Jurkat, Clone E6-1 (cell line): ENCODE results near the gene HIVEP2.

Experiments used
- DNase-seq: peaks from one replicate; pipeline ENCODE4 v3.0.0-alpha.2; 2011; ENCODE audit warnings: low read depth, low spot score
- H3K4me3 ChIP-seq: 2 replicates; pipeline ENCODE4 v1.5.1; 2011; ENCODE audit warnings: mild to moderate bottlenecking, low read length, control low read depth, moderate library complexity

HIVEP2 gene

GRCh38 chr6:142851601-142852000 is 93.4 kb downstream of the HIVEP2 start:
- H3K4me3 ChIP-seq: no peak overlapping the region
- no peak for DNase-seq

- no peak for DNase-seq
- no peak overlapping the region for H3K4me3 ChIP-seq
Measured at GRCh38 chr6:142850679-142851423, 94.1 kb downstream of the HIVEP2 start.

- DNase-seq: no peak
- H3K4me3 ChIP-seq: no peak overlapping the region
Measured at GRCh38 chr6:142848976-142849375, 96.0 kb downstream of the HIVEP2 start.

- no peak for DNase-seq
Measured at GRCh38 chr6:142848156-142848555, 96.8 kb downstream of the HIVEP2 start.

GRCh38 chr6:142846883-142847287 is 98.1 kb downstream of the HIVEP2 start:
- no peak for DNase-seq
- H3K4me3 ChIP-seq: no peak overlapping the region

More at GRCh38 chr6:142848156-142848555, 96.8 kb downstream of the HIVEP2 start:
- no peak overlapping the region for H3K4me3 ChIP-seq

GRCh38 chr6:142846459-142846831 is 98.5 kb downstream of the HIVEP2 start:
- no peak for DNase-seq

GRCh38 chr6:142845624-142846458 is 99.1 kb downstream of the HIVEP2 start:
- peak overlapping the region; percentile 33 for H3K4me3 ChIP-seq
- DNase-seq: no peak

More at GRCh38 chr6:142846459-142846831, 98.5 kb downstream of the HIVEP2 start:
- H3K4me3 ChIP-seq: no peak overlapping the region

GRCh38 chr6:142845143-142845571 is 99.8 kb downstream of the HIVEP2 start:
- DNase-seq: no peak
- H3K4me3 ChIP-seq: peak overlapping the region; percentile 33

- H3K4me3 ChIP-seq: no peak overlapping the region
- no peak for DNase-seq
Measured at GRCh38 chr6:142844065-142844755, 100.8 kb downstream of the HIVEP2 start.

- no peak for DNase-seq
- peak overlapping the region; percentile 36 for H3K4me3 ChIP-seq
Measured at GRCh38 chr6:142843361-142843760, 101.6 kb downstream of the HIVEP2 start.

GRCh38 chr6:142842418-142843261 is 102.3 kb downstream of the HIVEP2 start:
- no peak for DNase-seq
- peak overlapping the region; percentile 36 for H3K4me3 ChIP-seq

- H3K4me3 ChIP-seq: no peak overlapping the region
- DNase-seq: no peak
Measured at GRCh38 chr6:142841915-142842314, 103.1 kb downstream of the HIVEP2 start.

- no peak for DNase-seq
Measured at GRCh38 chr6:142839686-142840040, 105.3 kb downstream of the HIVEP2 start.

GRCh38 chr6:142838821-142839685 is 105.9 kb downstream of the HIVEP2 start:
- DNase-seq: no peak
- H3K4me3 ChIP-seq: no peak overlapping the region

More at GRCh38 chr6:142839686-142840040, 105.3 kb downstream of the HIVEP2 start:
- H3K4me3 ChIP-seq: no peak overlapping the region

- no peak for DNase-seq
- H3K4me3 ChIP-seq: no peak overlapping the region
Measured at GRCh38 chr6:142835787-142836535, 109.0 kb downstream of the HIVEP2 start.

GRCh38 chr6:142834853-142835252 is 110.1 kb downstream of the HIVEP2 start:
- DNase-seq: no peak
- H3K4me3 ChIP-seq: no peak overlapping the region

- H3K4me3 ChIP-seq: no peak overlapping the region
- DNase-seq: no peak
Measured at GRCh38 chr6:142833798-142834197, 111.2 kb downstream of the HIVEP2 start.
